ENCODE data around the gene ACE2. TPM values are rescaled to one million over a fixed set of nuclear protein-coding genes. Genes with fewer than 3 reads are reported as not detected.

The ACE2 gene
- total and polyA plus RNA-seq, 3 donors from 2014 or later, result 78.9 to 119 (median 116) TPM

- no peak overlapping the region for H3K27ac ChIP-seq
- no peak overlapping the region for H3K4me3 ChIP-seq
- TF ChIP-seq POLR2A (IDR thresholded peaks at IDR 0.05) (no peak), CTCF (IDR thresholded peaks at IDR 0.05) (no peak)
- H3K4me1 ChIP-seq, result no peaks in the 10 kb centered on the region
- DNase-seq, result no peak
- no peaks in the 10 kb centered on the region for H3K36me3 ChIP-seq (ENCODE audit: low read depth, missing control alignments)
- 77 to 82% methylated on average over 2 of the region's 2 CpGs for WGBS, 2 donors
- H3K9me3 ChIP-seq, result no peaks in the 10 kb centered on the region
- H3K27me3 ChIP-seq, result no peaks in the 10 kb centered on the region
- intact Hi-C loops (cut with DNase I; ENCODE audit: low total_unique reads), result no loop called here
Measured at GRCh38 chrX:15574017-15574416, 26.7 kb downstream of the ACE2 start.

GRCh38 chrX:15570145-15570544 lies 30.6 kb downstream of the ACE2 start:
- 33 to 57% methylated on average over 1 of the region's 1 CpG for WGBS, 2 donors
- H3K27ac ChIP-seq, result no peak overlapping the region
- intact Hi-C loops (cut with DNase I; ENCODE audit: low total_unique reads), result no loop called here
- no peak for TF ChIP-seq CTCF (IDR thresholded peaks at IDR 0.05)
- TF ChIP-seq POLR2A (IDR thresholded peaks at IDR 0.05), result no peak
- no peaks in the 10 kb centered on the region for H3K36me3 ChIP-seq (ENCODE audit: low read depth, missing control alignments)
- no peaks in the 10 kb centered on the region for H3K27me3 ChIP-seq
- no peaks in the 10 kb centered on the region for H3K4me1 ChIP-seq
- H3K9me3 ChIP-seq, result no peaks in the 10 kb centered on the region
- no peak overlapping the region for H3K4me3 ChIP-seq
- DNase-seq, result no peak

GRCh38 chrX:15567886-15568616 lies 32.7 kb downstream of the ACE2 start:
- Histone ChIP-seq H3K4me3 (no peak overlapping the region), H3K9me3 (no peaks in the 10 kb centered on the region), H3K4me1 (no peaks in the 10 kb centered on the region), H3K27me3 (no peaks in the 10 kb centered on the region), H3K36me3 (ENCODE audit: low read depth, missing control alignments) (no peaks in the 10 kb centered on the region), H3K27ac (no peak overlapping the region)
- intact Hi-C loops (cut with DNase I; ENCODE audit: low total_unique reads), result no loop called here
- DNase-seq, result no peak
- 55 to 68% methylated on average over 6 to 7 of the region's 7 CpGs for whole genome bisulfite sequencing, 2 donors
- TF ChIP-seq CTCF (IDR thresholded peaks at IDR 0.05) (peak in 1 of 3 experiments; percentile 20), POLR2A (IDR thresholded peaks at IDR 0.05) (no peak)

- intact Hi-C loops (cut with DNase I; ENCODE audit: low total_unique reads), result no loop called here
- H3K36me3 ChIP-seq (ENCODE audit: low read depth, missing control alignments), result no peaks in the 10 kb centered on the region
- DNase-seq, result no peak
- H3K9me3 ChIP-seq, result no peaks in the 10 kb centered on the region
- H3K4me3 ChIP-seq, result no peak overlapping the region
- 82% methylated on average over 1 of the region's 1 CpG for WGBS, 2 donors
- no peaks in the 10 kb centered on the region for H3K4me1 ChIP-seq
- TF ChIP-seq POLR2A (IDR thresholded peaks at IDR 0.05), result no peak
- TF ChIP-seq CTCF (IDR thresholded peaks at IDR 0.05), result no peak
- no peak overlapping the region for H3K27ac ChIP-seq
- H3K27me3 ChIP-seq, result no peaks in the 10 kb centered on the region
Measured at GRCh38 chrX:15567267-15567666, 33.5 kb downstream of the ACE2 start.

- 39 to 69% methylated on average over 1 of the region's 1 CpG for whole genome bisulfite sequencing, 2 donors
- no peaks in the 10 kb centered on the region for H3K9me3 ChIP-seq
- intact Hi-C loops (cut with DNase I; ENCODE audit: low total_unique reads), result no loop called here
Measured at GRCh38 chrX:15566244-15566643, 34.5 kb downstream of the ACE2 start.

More at GRCh38 chrX:15566244-15566643, 34.5 kb downstream of the ACE2 start:
- no peak overlapping the region for H3K4me3 ChIP-seq
- TF ChIP-seq POLR2A (IDR thresholded peaks at IDR 0.05), result no peak
- no peak for TF ChIP-seq CTCF (IDR thresholded peaks at IDR 0.05)
- H3K4me1 ChIP-seq, result no peaks in the 10 kb centered on the region
- DNase-seq, result no peak
- no peak overlapping the region for H3K27ac ChIP-seq
- no peaks in the 10 kb centered on the region for H3K27me3 ChIP-seq
- H3K36me3 ChIP-seq (ENCODE audit: low read depth, missing control alignments), result no peaks in the 10 kb centered on the region
